ENCODE measurements around the gene CALD1. TPM values are rescaled to one million over a fixed set of nuclear protein-coding genes. Genes with fewer than 3 reads are reported as not detected.

CALD1 gene
- total RNA-seq, 1 donor from 2014 or later = 118 TPM

DNA sequence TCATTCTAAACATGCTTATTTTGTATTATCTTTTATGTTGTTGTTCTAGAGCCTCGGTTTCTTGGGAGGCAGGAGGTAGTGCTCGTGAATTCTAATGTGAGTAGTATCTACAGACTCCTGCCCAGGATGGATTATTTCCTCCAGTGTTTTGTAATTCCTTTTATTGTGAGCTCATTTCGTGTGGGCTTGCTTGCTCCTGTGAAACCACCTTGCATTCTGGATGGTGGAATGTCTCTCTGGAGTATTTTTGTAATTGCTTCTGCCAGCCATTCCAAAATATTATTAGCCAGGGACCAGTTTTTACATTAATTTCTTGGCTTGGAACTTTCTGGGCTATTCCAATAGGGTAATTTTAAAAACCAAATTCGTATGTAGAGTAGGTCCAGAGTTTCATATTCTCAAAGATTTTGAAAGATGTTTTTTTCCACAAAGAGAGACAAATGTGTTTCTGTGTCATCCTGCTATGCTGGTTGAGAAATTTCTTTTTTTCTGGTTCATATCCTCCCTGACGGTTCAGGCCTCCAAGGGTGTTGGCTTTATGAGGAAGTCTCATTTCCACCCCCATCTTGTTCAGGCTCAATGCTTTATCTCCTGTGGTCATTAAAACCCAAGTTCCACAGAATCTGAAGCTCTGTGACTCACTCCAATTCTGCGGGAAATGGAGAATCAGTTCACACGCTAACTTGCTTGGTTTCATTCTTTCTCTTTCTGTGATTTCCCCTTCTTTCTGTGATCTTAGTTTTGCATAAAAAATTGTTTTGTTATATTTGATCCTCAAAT is 41.7 kb upstream of the CALD1 start:
- Histone ChIP-seq H3K4me1 (peaks cover 8% of the 10 kb centered on the region), H4K20me1 (ENCODE audit: low read depth) (no peaks in the 10 kb centered on the region), H3K9ac (no peak overlapping the region), H3K4me2 (no peak overlapping the region), H3F3A (ENCODE audit: low read depth) (no peaks in the 10 kb centered on the region), H3K4me3 (no peak overlapping the region), H3K36me3 (no peaks in the 10 kb centered on the region), H3K27ac (no peak overlapping the region), H3K79me2 (ENCODE audit: low read depth) (no peaks in the 10 kb centered on the region), H3K9me3 (ENCODE audit: low read depth) (no peaks in the 10 kb centered on the region), H2AFZ (replicated peaks) (no peak overlapping the region), H3K27me3 (no peaks in the 10 kb centered on the region)
- Mint-ChIP-seq H3K27me3 (ENCODE audit: insufficient read depth, low read depth) (peaks cover 2% of the 10 kb centered on the region), H3K27ac (no peak overlapping the region), H3K4me1 (peaks cover 24% of the 10 kb centered on the region), H3K4me3 (no peak overlapping the region), H3K9me3 (no peaks in the 10 kb centered on the region), H3K36me3 (no peaks in the 10 kb centered on the region)
- DNase-seq (ENCODE audit: low spot score) = no peak
- TF ChIP-seq EZH2 (IDR thresholded peaks at IDR 0.05) (no peak), EZH2phosphoT487 (IDR thresholded peaks at IDR 0.05) (no peak)
- TF ChIP-seq, protein P1, sequence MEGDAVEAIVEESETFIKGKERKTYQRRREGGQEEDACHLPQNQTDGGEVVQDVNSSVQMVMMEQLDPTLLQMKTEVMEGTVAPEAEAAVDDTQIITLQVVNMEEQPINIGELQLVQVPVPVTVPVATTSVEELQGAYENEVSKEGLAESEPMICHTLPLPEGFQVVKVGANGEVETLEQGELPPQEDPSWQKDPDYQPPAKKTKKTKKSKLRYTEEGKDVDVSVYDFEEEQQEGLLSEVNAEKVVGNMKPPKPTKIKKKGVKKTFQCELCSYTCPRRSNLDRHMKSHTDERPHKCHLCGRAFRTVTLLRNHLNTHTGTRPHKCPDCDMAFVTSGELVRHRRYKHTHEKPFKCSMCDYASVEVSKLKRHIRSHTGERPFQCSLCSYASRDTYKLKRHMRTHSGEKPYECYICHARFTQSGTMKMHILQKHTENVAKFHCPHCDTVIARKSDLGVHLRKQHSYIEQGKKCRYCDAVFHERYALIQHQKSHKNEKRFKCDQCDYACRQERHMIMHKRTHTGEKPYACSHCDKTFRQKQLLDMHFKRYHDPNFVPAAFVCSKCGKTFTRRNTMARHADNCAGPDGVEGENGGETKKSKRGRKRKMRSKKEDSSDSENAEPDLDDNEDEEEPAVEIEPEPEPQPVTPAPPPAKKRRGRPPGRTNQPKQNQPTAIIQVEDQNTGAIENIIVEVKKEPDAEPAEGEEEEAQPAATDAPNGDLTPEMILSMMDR (IDR thresholded peaks at IDR 0.05) = no peak

DNA sequence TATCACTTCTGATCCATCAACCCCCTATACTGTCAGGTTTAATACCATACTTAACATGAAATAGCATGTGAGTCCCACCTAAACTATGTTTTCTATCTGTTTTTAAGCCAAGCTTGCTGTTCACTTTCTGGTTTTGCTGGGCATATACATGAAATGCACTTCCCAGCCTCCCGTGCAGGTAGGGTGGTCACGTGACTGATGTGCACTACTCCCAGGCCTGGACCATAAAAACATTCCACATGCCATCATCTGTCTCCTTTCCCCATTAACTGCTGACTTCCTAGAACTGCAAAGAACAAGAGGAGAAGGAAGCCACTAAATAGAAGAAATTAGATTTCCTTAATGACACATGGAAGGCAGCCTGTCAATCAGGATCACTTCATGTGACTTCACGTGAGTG is 40.1 kb upstream of the CALD1 start:
- Histone ChIP-seq H3K79me2 (ENCODE audit: low read depth) (no peaks in the 10 kb centered on the region), H3K27me3 (no peaks in the 10 kb centered on the region), H3F3A (ENCODE audit: low read depth) (no peaks in the 10 kb centered on the region), H3K9ac (no peak overlapping the region), H3K4me2 (no peak overlapping the region), H3K4me3 (no peak overlapping the region), H3K36me3 (no peaks in the 10 kb centered on the region), H3K27ac (no peak overlapping the region), H2AFZ (replicated peaks) (no peak overlapping the region), H3K4me1 (peaks cover 10% of the 10 kb centered on the region), H4K20me1 (ENCODE audit: low read depth) (no peaks in the 10 kb centered on the region), H3K9me3 (ENCODE audit: low read depth) (no peaks in the 10 kb centered on the region)
- DNase-seq (ENCODE audit: low spot score) = no peak
- Mint-ChIP-seq H3K36me3 (no peaks in the 10 kb centered on the region), H3K27me3 (ENCODE audit: insufficient read depth, low read depth) (peaks cover 2% of the 10 kb centered on the region), H3K4me3 (no peak overlapping the region), H3K9me3 (no peaks in the 10 kb centered on the region), H3K27ac (no peak overlapping the region), H3K4me1 (peaks cover 37% of the 10 kb centered on the region)
- TF ChIP-seq EZH2 (IDR thresholded peaks at IDR 0.05) = no peak
- TF ChIP-seq, protein P1 (IDR thresholded peaks at IDR 0.05) = no peak
- no peak for TF ChIP-seq EZH2phosphoT487 (IDR thresholded peaks at IDR 0.05)

DNA sequence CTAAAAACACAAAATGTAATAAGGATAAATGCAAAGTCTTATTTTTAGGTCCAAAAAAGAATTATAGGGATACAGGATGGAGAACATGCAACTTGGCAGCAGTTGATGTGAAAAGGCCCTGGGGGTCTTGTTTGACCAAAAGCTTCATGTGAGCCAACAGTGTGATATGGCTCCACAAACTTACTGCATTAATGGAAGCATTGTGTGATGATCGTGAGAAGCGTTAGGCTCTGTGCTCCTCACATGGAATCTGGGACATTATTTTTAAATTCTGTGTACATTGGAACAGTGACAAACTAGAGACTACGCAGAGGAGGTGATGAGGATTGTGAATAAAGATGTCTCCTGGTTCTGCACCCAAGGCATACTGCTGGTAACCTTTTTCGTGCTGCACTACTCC is 39.1 kb upstream of the CALD1 start:
- Histone ChIP-seq H3K9ac (no peak overlapping the region), H2AFZ (replicated peaks) (no peak overlapping the region), H3K27me3 (no peaks in the 10 kb centered on the region), H3K27ac (no peak overlapping the region), H4K20me1 (ENCODE audit: low read depth) (no peaks in the 10 kb centered on the region), H3K4me1 (peaks cover 20% of the 10 kb centered on the region), H3K4me2 (no peak overlapping the region), H3K79me2 (ENCODE audit: low read depth) (no peaks in the 10 kb centered on the region), H3F3A (ENCODE audit: low read depth) (no peaks in the 10 kb centered on the region), H3K9me3 (ENCODE audit: low read depth) (no peaks in the 10 kb centered on the region), H3K4me3 (no peak overlapping the region), H3K36me3 (no peaks in the 10 kb centered on the region)
- Mint-ChIP-seq H3K27ac (no peak overlapping the region), H3K9me3 (no peaks in the 10 kb centered on the region), H3K36me3 (no peaks in the 10 kb centered on the region), H3K4me1 (peaks cover 41% of the 10 kb centered on the region), H3K27me3 (ENCODE audit: insufficient read depth, low read depth) (peaks cover 2% of the 10 kb centered on the region), H3K4me3 (no peak overlapping the region)
- DNase-seq (ENCODE audit: low spot score) = no peak
- TF ChIP-seq EZH2phosphoT487 (IDR thresholded peaks at IDR 0.05) (no peak), EZH2 (IDR thresholded peaks at IDR 0.05) (no peak)
- TF ChIP-seq, protein P1 (IDR thresholded peaks at IDR 0.05) = no peak

Measured in neural progenitor cell (in vitro differentiated cells).